ENCODE data around the gene MLPH.
"Not testable (repeated sequence)": the region's sequence is repeated elsewhere in the genome, so short reads cannot be mapped to it uniquely, and the experiment has no call there.

MLPH gene

GRCh38 chr2:237458519-237458918 lies 28.5 kb upstream of the MLPH start:
- no peak for DNase-seq

- no peak for DNase-seq
Measured at GRCh38 chr2:237459226-237459625, 27.8 kb upstream of the MLPH start.

- no peak for DNase-seq
Measured at GRCh38 chr2:237459741-237460174, 27.3 kb upstream of the MLPH start.

GRCh38 chr2:237464757-237465391 lies 22.2 kb upstream of the MLPH start:
- DNase-seq: no peak

GRCh38 chr2:237465515-237466148 lies 21.4 kb upstream of the MLPH start:
- no peak for DNase-seq

GRCh38 chr2:237466211-237466610 lies 20.8 kb upstream of the MLPH start:
- no peak for DNase-seq

- DNase-seq: no peak
Measured at GRCh38 chr2:237467447-237468179, 19.4 kb upstream of the MLPH start.

- not testable (repeated sequence) for DNase-seq
Measured at GRCh38 chr2:237469410-237469809, 17.6 kb upstream of the MLPH start.

- no peak for DNase-seq
Measured at GRCh38 chr2:237469849-237470248, 17.2 kb upstream of the MLPH start.

GRCh38 chr2:237470914-237471313 lies 16.1 kb upstream of the MLPH start:
- DNase-seq: no peak

- no peak for DNase-seq
Measured at GRCh38 chr2:237471438-237472186, 15.4 kb upstream of the MLPH start.

- DNase-seq: no peak
Measured at GRCh38 chr2:237472187-237472712, 14.8 kb upstream of the MLPH start.

- no peak for DNase-seq
Measured at GRCh38 chr2:237472909-237473877, 13.9 kb upstream of the MLPH start.

GRCh38 chr2:237473878-237474441 lies 13.1 kb upstream of the MLPH start:
- DNase-seq: no peak

GRCh38 chr2:237474442-237474911 lies 12.6 kb upstream of the MLPH start:
- no peak for DNase-seq

GRCh38 chr2:237474931-237475703 lies 11.9 kb upstream of the MLPH start:
- peak; percentile 72 for DNase-seq

- peak; percentile 13 for DNase-seq
Measured at GRCh38 chr2:237475704-237476141, 11.3 kb upstream of the MLPH start.

- DNase-seq: no peak
Measured at GRCh38 chr2:237478095-237478494, 9.0 kb upstream of the MLPH start.

- DNase-seq: no peak
Measured at GRCh38 chr2:237478979-237479378, 8.1 kb upstream of the MLPH start.

- DNase-seq: no peak
Measured at GRCh38 chr2:237479747-237480146, 7.3 kb upstream of the MLPH start.

All from activated CD4-positive, alpha-beta T cell treated with anti-CD3 and anti-CD28 coated beads for 1 hour (primary cell).